A549 (cell line): ENCODE measurements around the gene BCL6B. TPM values are rescaled to one million over a fixed set of nuclear protein-coding genes. Genes with fewer than 3 reads are reported as not detected.

ENCODE experiments used
- ATAC-seq, 2 experiments: fragments of 200-7000 bp in 1 of 2; fragments of >200 bp in 1 of 2; cut with Nextera tagmentation in 1 of 2; cut with Tn5 transposase in 1 of 2; 3 replicates each; pipeline versions ENCODE4 v1.8.0 to v1.9.1; 2018 to 2020; ENCODE audit warnings: mild to moderate bottlenecking in 1 of 2, moderate library complexity in 1 of 2
- CTCF ChIA-PET: fragments of 300-600 bp; sonication (Branson Sonifier 250); formaldehyde crosslinking; extraction: SDS; loops from one replicate; lab custom pipeline; 2021; ENCODE audit warnings: antibody characterized with exemption, inconsistent platforms; lab: Yijun Ruan, JAX
- POLR2A ChIA-PET: fragments of 350-600 bp; formaldehyde crosslinking; extraction: SDS; loops from one replicate; lab custom pipeline; 2021; ENCODE audit warnings: antibody characterized with exemption, inconsistent platforms; lab: Yijun Ruan, JAX
- DNase-seq, 2 experiments: peaks; one replicate each; pipeline versions ENCODE4 v3.0.0 to v3.0.0-alpha.2; 2011 to 2016; ENCODE audit warnings: low read depth in 1 of 2, low spot score in 1 of 2
- FAIRE-seq: peaks from 2 replicates; lab custom pipeline; 2011; peaks lifted over from hg19 to GRCh38; lab: Jason Lieb, UNC
- H3K27ac ChIP-seq, 2 experiments: fragments of >200 bp; sonication (Bioruptor Twin); formaldehyde crosslinking; 3 replicates each; pipeline ENCODE4 v1.5.1; 2016 to 2017
- H3K4me1 ChIP-seq: fragments of >200 bp; sonication (Bioruptor Twin); formaldehyde crosslinking; 3 replicates; pipeline ENCODE4 v1.6.1; 2016
- H3K4me2 ChIP-seq: fragments of >200 bp; sonication (Bioruptor Twin); formaldehyde crosslinking; 3 replicates; pipeline ENCODE4 v1.6.1; 2016
- H3K4me3 ChIP-seq: fragments of >200 bp; sonication (Bioruptor Twin); formaldehyde crosslinking; 3 replicates; pipeline ENCODE4 v1.5.1; 2016
- H3K9me3 ChIP-seq: fragments of >200 bp; sonication (Bioruptor Twin); formaldehyde crosslinking; 3 replicates; pipeline ENCODE4 v1.6.1; 2016
- BHLHE40 ChIP-seq: IDR thresholded peaks from 2 replicates; pipeline ENCODE4 v1.6.1; 2012; ENCODE audit warnings: low read depth, low read length, inconsistent platforms
- CBX2 ChIP-seq: fragments of 200-600 bp; sonication (generic); IDR thresholded peaks from 2 replicates; pipeline ENCODE4 v1.6.1; 2016; ENCODE audit warnings: low read depth, mild to moderate bottlenecking, borderline replicate concordance
- EP300 ChIP-seq, 2 experiments: fragments of >200 bp; sonication (Bioruptor Twin); formaldehyde crosslinking; IDR thresholded peaks; 2 replicates in 1 of 2; 3 replicates in 1 of 2; pipeline ENCODE4 v1.6.1; 2016 to 2017
- FOSL2 ChIP-seq, 2 experiments: fragments of 450-650 bp in 1 of 2; fragments of >200 bp in 1 of 2; sonication (Bioruptor Twin) in 1 of 2; formaldehyde crosslinking; IDR thresholded peaks; 2 replicates each; pipeline versions ENCODE4 v1.5.0 to v1.6.1; 2016 to 2020; ENCODE audit warnings: mild to moderate bottlenecking in 1 of 2, moderate library complexity in 1 of 2
- FOXS1 ChIP-seq: fragments of 250-450 bp; sonication (Bioruptor Pico); IDR thresholded peaks from 2 replicates; pipeline ENCODE4 v1.5.0; 2020; ENCODE audit warnings: mild to moderate bottlenecking, moderate library complexity
- JUN ChIP-seq, 2 experiments: fragments of >200 bp; sonication (Bioruptor Twin); formaldehyde crosslinking; IDR thresholded peaks; 2 replicates in 1 of 2; 3 replicates in 1 of 2; pipeline ENCODE4 v1.6.1; 2016 to 2017
- KDM1A ChIP-seq: fragments of 200-600 bp; sonication (generic); IDR thresholded peaks from 2 replicates; pipeline ENCODE4 v1.6.1; 2016; ENCODE audit warnings: low read depth, mild to moderate bottlenecking
- KDM5A ChIP-seq: fragments of 200-600 bp; sonication (generic); IDR thresholded peaks from 2 replicates; pipeline ENCODE4 v1.6.1; 2016; ENCODE audit warnings: antibody characterized with exemption, mild to moderate bottlenecking
- NFE2L2 ChIP-seq: fragments of 150-350 bp; conservative IDR thresholded peaks from 2 replicates; pipeline ENCODE4 v1.6.1; 2014; ENCODE audit warnings: low read length
- POLR2A ChIP-seq: IDR thresholded peaks from 2 replicates; pipeline ENCODE4 v1.6.1; 2012; ENCODE audit warnings: mild to moderate bottlenecking, low read length
- POLR2AphosphoS2 ChIP-seq: conservative IDR thresholded peaks from 2 replicates; pipeline ENCODE4 v1.6.1; 2012; ENCODE audit warnings: low read length, improper control_type of control experiment, inconsistent platforms
- RAD21 ChIP-seq, 2 experiments: fragments of >200 bp in 1 of 2; sonication (Bioruptor Twin) in 1 of 2; formaldehyde crosslinking in 1 of 2; IDR thresholded peaks in 1 of 2; conservative IDR thresholded peaks in 1 of 2; 2 replicates in 1 of 2; 3 replicates in 1 of 2; pipeline ENCODE4 v1.6.1; 2012 to 2018; ENCODE audit warnings: inconsistent platforms in 1 of 2
- ZNF302 ChIP-seq: fragments of 250-450 bp; sonication (Bioruptor Pico); IDR thresholded peaks from 2 replicates; pipeline ENCODE4 v1.9.0; 2021; ENCODE audit warnings: inconsistent platforms, mild to moderate bottlenecking, moderate library complexity
- whole genome bisulfite sequencing: methylation state at CpG from one replicate; pipeline ENCODE4 v1.1.6; 2017; ENCODE audit errors: missing lambda C conversion rate; 5-methylcytosine and 5-hydroxymethylcytosine counted together
- polyA plus RNA-seq, 4 experiments: library from polyadenylated mRNA; depleted of rRNA in 3 of 4; stranded (reverse); fragments of >200 nt; fragmentation: RNase III in 1 of 4; extraction: RNeasy Plus Mini Kit Qiagen cat#74134 plus additional on column Dnase treatment in 1 of 4; gene quantifications; 2 replicates in 3 of 4; 3 replicates in 1 of 4; pipeline ENCODE4 v1.2.3, GENCODE V29; 2011 to 2017
- TF ChIP-seq, protein P1 (sequence below): fragments of 450-650 bp; IDR thresholded peaks from 2 replicates; pipeline ENCODE4 v1.6.1; 2014; ENCODE audit warnings: antibody characterized with exemption
- TF ChIP-seq, protein P2 (sequence below): IDR thresholded peaks from 2 replicates; pipeline ENCODE4 v1.6.1; 2012
- TF ChIP-seq, protein P3 (sequence below): fragments of 250-450 bp; sonication (Bioruptor Pico); IDR thresholded peaks from 2 replicates; pipeline ENCODE4 v1.5.0; 2021; ENCODE audit warnings: mild to moderate bottlenecking, moderate library complexity, borderline replicate concordance

Gene BCL6B
- polyA plus RNA-seq, 2 of the 4 experiments (the other 2 are of a cell fraction): 0.04 TPM; not detected in 1

DNA sequence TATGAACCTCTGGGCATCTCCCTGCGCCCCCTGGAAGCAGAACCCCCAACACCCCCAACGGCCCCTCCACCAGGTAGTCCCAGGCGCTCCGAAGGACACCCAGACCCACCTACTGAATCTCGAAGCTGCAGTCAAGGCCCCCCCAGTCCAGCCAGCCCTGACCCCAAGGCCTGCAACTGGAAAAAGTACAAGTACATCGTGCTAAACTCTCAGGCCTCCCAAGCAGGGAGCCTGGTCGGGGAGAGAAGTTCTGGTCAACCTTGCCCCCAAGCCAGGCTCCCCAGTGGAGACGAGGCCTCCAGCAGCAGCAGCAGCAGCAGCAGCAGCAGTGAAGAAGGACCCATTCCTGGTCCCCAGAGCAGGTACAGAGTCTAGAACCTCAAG, 1.5 kb downstream of the BCL6B start:
- WGBS: 88% methylated on average over 7 of the region's 8 CpGs
- no peak for FAIRE-seq
- CTCF ChIA-PET: interaction anchor here (0.9 to 11.4 kb wide), 10 partner anchors 8 to 359 kb away, joined by 3 to 77 read pairs (median 6); no protein-coding TSS in a partner anchor

DNA sequence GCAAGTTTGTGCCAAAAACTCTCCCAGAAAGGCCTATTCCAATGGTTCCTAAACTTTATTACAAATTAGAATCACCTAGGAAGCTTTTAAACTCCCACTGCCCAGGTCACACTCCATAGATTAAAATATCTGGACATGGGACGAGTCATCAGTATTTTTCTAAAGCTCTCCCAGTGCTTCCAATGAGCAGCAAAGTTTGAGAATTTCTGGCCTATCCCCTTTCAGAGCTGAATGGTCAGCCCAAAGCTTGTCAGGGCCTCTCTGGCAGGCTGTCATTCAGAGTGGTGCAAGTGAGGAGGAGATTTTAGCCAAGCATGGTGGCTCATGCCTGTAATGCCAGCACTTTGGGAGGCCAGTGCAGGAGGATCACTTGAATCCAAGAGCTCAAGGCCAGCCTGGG, 2.4 kb downstream of the BCL6B start:
- WGBS: 81% methylated on average over 1 of the region's 1 CpG
- ChIA-PET POLR2A (interaction anchor here (0.9 to 1.8 kb wide), 2 partner anchors 10 kb away, joined by 3 to 13 read pairs; partner anchors contain the start of gene SLC16A13), CTCF (interaction anchor here (0.6 to 3.3 kb wide), 13 partner anchors 9 to 359 kb away, joined by 3 to 19 read pairs (median 5); partner anchors contain the start of gene SLC16A11)
- H3K4me3 ChIP-seq: no peak overlapping the region
- no peak overlapping the region for H3K4me2 ChIP-seq
- H3K27ac ChIP-seq: no peak overlapping the region
- no peak for FAIRE-seq
- TF ChIP-seq ZNF302 (CRISPR knock-in tag) (no peak), FOSL2 (IDR thresholded peaks at IDR 0.05) (no peak), FOSL2 (CRISPR knock-in tag; IDR thresholded peaks at IDR 0.05) (no peak), RAD21 (conservative IDR thresholded peaks at IDR 0.05 in 1 of 2, IDR thresholded peaks at IDR 0.05 in 1 of 2) (no peak), KDM5A (no peak), FOXS1 (CRISPR knock-in tag) (no peak), BHLHE40 (no peak), POLR2A (no peak), NFE2L2 (no peak)
- TF ChIP-seq, protein P1, sequence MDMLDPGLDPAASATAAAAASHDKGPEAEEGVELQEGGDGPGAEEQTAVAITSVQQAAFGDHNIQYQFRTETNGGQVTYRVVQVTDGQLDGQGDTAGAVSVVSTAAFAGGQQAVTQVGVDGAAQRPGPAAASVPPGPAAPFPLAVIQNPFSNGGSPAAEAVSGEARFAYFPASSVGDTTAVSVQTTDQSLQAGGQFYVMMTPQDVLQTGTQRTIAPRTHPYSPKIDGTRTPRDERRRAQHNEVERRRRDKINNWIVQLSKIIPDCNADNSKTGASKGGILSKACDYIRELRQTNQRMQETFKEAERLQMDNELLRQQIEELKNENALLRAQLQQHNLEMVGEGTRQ: no peak
- TF ChIP-seq, protein P2, sequence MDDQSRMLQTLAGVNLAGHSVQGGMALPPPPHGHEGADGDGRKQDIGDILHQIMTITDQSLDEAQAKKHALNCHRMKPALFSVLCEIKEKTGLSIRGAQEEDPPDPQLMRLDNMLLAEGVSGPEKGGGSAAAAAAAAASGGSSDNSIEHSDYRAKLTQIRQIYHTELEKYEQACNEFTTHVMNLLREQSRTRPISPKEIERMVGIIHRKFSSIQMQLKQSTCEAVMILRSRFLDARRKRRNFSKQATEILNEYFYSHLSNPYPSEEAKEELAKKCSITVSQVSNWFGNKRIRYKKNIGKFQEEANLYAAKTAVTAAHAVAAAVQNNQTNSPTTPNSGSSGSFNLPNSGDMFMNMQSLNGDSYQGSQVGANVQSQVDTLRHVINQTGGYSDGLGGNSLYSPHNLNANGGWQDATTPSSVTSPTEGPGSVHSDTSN: no peak
- no peaks in the 10 kb centered on the region for H3K9me3 ChIP-seq
- no peak for ATAC-seq
- H3K4me1 ChIP-seq: peaks cover 10% of the 10 kb centered on the region
- DNase-seq: no peak

More for the DNA sequence above, 1.5 kb downstream of the BCL6B start:
- H3K4me3 ChIP-seq: no peak overlapping the region
- H3K4me1 ChIP-seq: peaks cover 15% of the 10 kb centered on the region
- ATAC-seq (no peak), DNase-seq (no peak)
- no peak overlapping the region for H3K4me2 ChIP-seq
- TF ChIP-seq, protein P3, sequence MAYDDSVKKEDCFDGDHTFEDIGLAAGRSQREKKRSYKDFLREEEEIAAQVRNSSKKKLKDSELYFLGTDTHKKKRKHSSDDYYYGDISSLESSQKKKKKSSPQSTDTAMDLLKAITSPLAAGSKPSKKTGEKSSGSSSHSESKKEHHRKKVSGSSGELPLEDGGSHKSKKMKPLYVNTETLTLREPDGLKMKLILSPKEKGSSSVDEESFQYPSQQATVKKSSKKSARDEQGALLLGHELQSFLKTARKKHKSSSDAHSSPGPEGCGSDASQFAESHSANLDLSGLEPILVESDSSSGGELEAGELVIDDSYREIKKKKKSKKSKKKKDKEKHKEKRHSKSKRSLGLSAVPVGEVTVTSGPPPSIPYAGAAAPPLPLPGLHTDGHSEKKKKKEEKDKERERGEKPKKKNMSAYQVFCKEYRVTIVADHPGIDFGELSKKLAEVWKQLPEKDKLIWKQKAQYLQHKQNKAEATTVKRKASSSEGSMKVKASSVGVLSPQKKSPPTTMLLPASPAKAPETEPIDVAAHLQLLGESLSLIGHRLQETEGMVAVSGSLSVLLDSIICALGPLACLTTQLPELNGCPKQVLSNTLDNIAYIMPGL: no peak
- no peak for TF ChIP-seq POLR2A
- no peak for TF ChIP-seq CBX2
- no peak for TF ChIP-seq POLR2AphosphoS2
- TF ChIP-seq KDM5A: no peak
- no peak for TF ChIP-seq JUN (IDR thresholded peaks at IDR 0.05)
- TF ChIP-seq, protein P1: no peak
- no peak for TF ChIP-seq KDM1A
- H3K27ac ChIP-seq: no peak overlapping the region
- POLR2A ChIA-PET: interaction anchor here (1.3 kb wide), 1 partner anchor 11 kb away, joined by 16 read pairs; the partner anchor contains the start of gene SLC16A13
- no peaks in the 10 kb centered on the region for H3K9me3 ChIP-seq

DNA sequence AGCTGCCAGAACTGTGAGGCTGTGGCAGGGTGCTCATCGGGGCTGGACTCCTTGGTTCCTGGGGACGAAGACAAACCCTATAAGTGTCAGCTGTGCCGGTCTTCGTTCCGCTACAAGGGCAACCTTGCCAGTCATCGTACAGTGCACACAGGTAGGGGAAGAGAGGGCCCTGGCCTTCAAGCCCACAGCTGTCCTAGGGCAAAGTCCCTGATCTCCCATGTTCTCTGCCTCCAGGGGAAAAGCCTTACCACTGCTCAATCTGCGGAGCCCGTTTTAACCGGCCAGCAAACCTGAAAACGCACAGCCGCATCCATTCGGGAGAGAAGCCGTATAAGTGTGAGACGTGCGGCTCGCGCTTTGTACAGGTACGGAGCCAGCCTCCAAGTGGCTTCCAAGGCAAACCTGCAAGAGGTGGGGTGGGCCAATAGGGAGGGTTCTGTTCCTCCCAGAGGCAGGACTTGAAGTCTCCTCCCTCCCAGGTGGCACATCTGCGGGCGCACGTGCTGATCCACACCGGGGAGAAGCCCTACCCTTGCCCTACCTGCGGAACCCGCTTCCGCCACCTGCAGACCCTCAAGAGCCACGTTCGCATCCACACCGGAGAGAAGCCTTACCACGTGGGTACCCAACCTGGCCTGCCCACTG, 3.7 kb downstream of the BCL6B start:
- peaks cover 2% of the 10 kb centered on the region; the same call in 2 of the 3 replicates for H3K4me1 ChIP-seq
- ChIA-PET POLR2A (interaction anchor here (1.8 kb wide), 1 partner anchor 9 kb away, joined by 13 read pairs; the partner anchor contains the start of gene SLC16A13), CTCF (interaction anchor here (0.7 to 3.1 kb wide), 8 partner anchors 10 to 1591 kb away, joined by 3 to 20 read pairs (median 4); no protein-coding TSS in a partner anchor)
- no peak for ATAC-seq
- H3K9me3 ChIP-seq: no peaks in the 10 kb centered on the region
- WGBS: 88% methylated on average over 29 of the region's 29 CpGs
- DNase-seq: no peak
- H3K4me3 ChIP-seq: no peak overlapping the region
- H3K4me2 ChIP-seq: no peak overlapping the region
- no peak for TF ChIP-seq EP300 (IDR thresholded peaks at IDR 0.05)
- FAIRE-seq: no peak
- no peak overlapping the region for H3K27ac ChIP-seq
